Measurements from ENCODE around the gene IGLON5. TPM values are rescaled to one million over a fixed set of nuclear protein-coding genes. Genes with fewer than 3 reads are reported as not detected.

Gene IGLON5
- total RNA-seq, result 10 to 100 TPM; 12.1 to 15.3 TPM
- 100 to 1,000 TPM; 154 to 160 TPM for polyA plus RNA-seq (ENCODE audit: insufficient read length in 2 of 2)
- long read RNA-seq, donor 1, transcript IGLON5-201 (8 exons, 2,606 nt), result major isoform, 25 of 72 reads
- long read RNA-seq, donor 1, partial matches to known transcripts, result 47 of 72 reads
- long read RNA-seq, donor 1, other reads (novel, unspliced or antisense), result 0 of 72 reads
- long read RNA-seq, donor 2, transcript IGLON5-201 (8 exons, 2,606 nt), result major isoform, 12 of 12 reads
- long read RNA-seq, donor 2, partial matches to known transcripts, result 0 of 12 reads
- long read RNA-seq, donor 2, other reads (novel, unspliced or antisense), result 0 of 12 reads
- long read RNA-seq, donor 3, transcript IGLON5-201 (8 exons, 2,606 nt), result major isoform, 13 of 13 reads
- long read RNA-seq, donor 3, partial matches to known transcripts, result 0 of 13 reads
- long read RNA-seq, donor 3, other reads (novel, unspliced or antisense), result 0 of 13 reads
- long read RNA-seq, donor 4, result 0 reads

DNA sequence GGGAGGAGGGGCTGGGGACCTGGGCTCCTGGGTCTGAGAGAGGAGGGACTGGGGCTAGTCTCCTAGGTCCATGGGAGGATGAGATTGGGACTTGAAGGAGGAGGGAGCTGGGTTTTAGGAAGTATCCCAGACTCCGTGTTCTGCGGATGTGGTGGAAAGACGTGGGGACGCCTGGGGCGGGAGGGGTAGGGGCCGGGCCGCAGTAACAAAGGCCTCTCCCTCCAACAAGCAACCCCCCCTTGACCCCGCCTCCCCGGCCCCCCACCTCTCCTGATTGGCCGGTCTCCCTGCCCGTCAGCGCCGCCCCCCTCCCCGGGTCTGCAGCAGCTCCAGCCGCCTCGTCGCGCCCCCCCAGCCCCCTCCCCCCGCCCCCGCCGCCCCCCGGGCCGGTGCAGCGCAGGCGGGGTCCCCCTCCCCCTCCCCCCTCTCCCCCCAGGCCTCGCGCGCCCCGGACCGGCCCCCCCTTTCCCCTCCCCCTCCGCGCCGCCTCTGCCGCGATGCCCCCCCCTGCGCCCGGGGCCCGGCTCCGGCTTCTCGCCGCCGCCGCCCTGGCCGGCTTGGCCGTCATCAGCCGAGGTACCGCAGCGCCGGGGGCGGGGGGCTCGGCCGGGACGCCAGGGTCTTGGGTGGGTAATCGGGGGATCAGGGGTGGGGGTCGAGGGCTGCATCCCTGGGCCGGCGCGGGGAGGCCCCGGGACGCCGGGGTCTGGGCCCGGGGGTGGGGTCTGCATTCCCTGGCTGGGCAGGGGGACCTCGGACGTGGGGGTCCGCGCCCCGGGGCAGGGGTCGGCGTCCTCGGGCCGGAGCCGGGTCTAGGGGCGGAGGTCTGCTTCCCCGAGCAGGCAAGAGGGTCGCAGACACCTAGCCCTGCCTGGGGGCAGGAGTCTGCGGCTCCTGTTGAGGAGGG lies at the start of gene IGLON5:
Gene IGLON5 (plus strand): TSS at position 294 of the 907 bp plus-strand sequence. CDS start 204 bp downstream, at position 498.
- WGBS (ENCODE audit: insufficient coverage), result 1% methylated on average over 41 of the region's 76 CpGs
- Histone ChIP-seq H3K36me3 (ENCODE audit: control insufficient read depth, insufficient read depth, low read length) (peaks cover 3% of the 10 kb centered on the region), H3K27ac (ENCODE audit: low read depth, low read length) (no peak within 1 kb of the TSS), H3K9me3 (ENCODE audit: control insufficient read depth, insufficient read depth, low read length) (no peaks in the 10 kb centered on the region), H3K4me3 (ENCODE audit: low read depth, low read length) (peak within 1 kb of the TSS; percentile 38), H3K27me3 (ENCODE audit: control insufficient read depth, insufficient read depth, low read length) (no peaks in the 10 kb centered on the region), H3K4me1 (ENCODE audit: control insufficient read depth, insufficient read depth, low read length) (peaks cover 12% of the 10 kb centered on the region)
- DNase-seq (ENCODE audit: low read depth in 4 of 6, low spot score in 6 of 6), result peak in 5 of 6 donors; percentile 38 to 95 (median 65)

GRCh38 chr19:51263808-51264207 lies 47.6 kb upstream of the IGLON5 start:
- Histone ChIP-seq H3K9me3 (ENCODE audit: control insufficient read depth, insufficient read depth, low read length) (no peaks in the 10 kb centered on the region), H3K4me1 (ENCODE audit: control insufficient read depth, insufficient read depth, low read length) (no peaks in the 10 kb centered on the region), H3K36me3 (ENCODE audit: control insufficient read depth, insufficient read depth, low read length) (no peaks in the 10 kb centered on the region), H3K27me3 (ENCODE audit: control insufficient read depth, insufficient read depth, low read length) (peaks cover 2% of the 10 kb centered on the region), H3K27ac (ENCODE audit: low read depth, low read length) (no peak overlapping the region), H3K4me3 (ENCODE audit: low read depth, low read length) (no peak overlapping the region)
- no peak for DNase-seq (ENCODE audit: low read depth in 4 of 6, low spot score in 6 of 6)
- 95% methylated on average over 3 of the region's 4 CpGs for WGBS (ENCODE audit: insufficient coverage)

GRCh38 chr19:51271067-51271466 lies 40.4 kb upstream of the IGLON5 start:
- peaks cover 6% of the 10 kb centered on the region for H3K4me1 ChIP-seq (ENCODE audit: control insufficient read depth, insufficient read depth, low read length)
- DNase-seq (ENCODE audit: low read depth in 4 of 6, low spot score in 6 of 6), result peak in 2 of 6 donors; percentile 38 to 66
- 40% methylated on average over 26 of the region's 26 CpGs for WGBS (ENCODE audit: insufficient coverage)
- no peaks in the 10 kb centered on the region for H3K36me3 ChIP-seq (ENCODE audit: control insufficient read depth, insufficient read depth, low read length)
- no peaks in the 10 kb centered on the region for H3K27me3 ChIP-seq (ENCODE audit: control insufficient read depth, insufficient read depth, low read length)
- no peaks in the 10 kb centered on the region for H3K9me3 ChIP-seq (ENCODE audit: control insufficient read depth, insufficient read depth, low read length)
- H3K4me3 ChIP-seq (ENCODE audit: low read depth, low read length), result no peak overlapping the region
- no peak overlapping the region for H3K27ac ChIP-seq (ENCODE audit: low read depth, low read length)

GRCh38 chr19:51272183-51272810 lies 39.1 kb upstream of the IGLON5 start:
- WGBS (ENCODE audit: insufficient coverage), result 40% methylated on average over 5 of the region's 6 CpGs
- peaks cover 6% of the 10 kb centered on the region for H3K4me1 ChIP-seq (ENCODE audit: control insufficient read depth, insufficient read depth, low read length)
- no peak for DNase-seq (ENCODE audit: low read depth in 4 of 6, low spot score in 6 of 6)
- H3K27me3 ChIP-seq (ENCODE audit: control insufficient read depth, insufficient read depth, low read length), result no peaks in the 10 kb centered on the region
- no peaks in the 10 kb centered on the region for H3K9me3 ChIP-seq (ENCODE audit: control insufficient read depth, insufficient read depth, low read length)
- H3K27ac ChIP-seq (ENCODE audit: low read depth, low read length), result no peak overlapping the region
- H3K36me3 ChIP-seq (ENCODE audit: control insufficient read depth, insufficient read depth, low read length), result no peaks in the 10 kb centered on the region
- H3K4me3 ChIP-seq (ENCODE audit: low read depth, low read length), result no peak overlapping the region

- Histone ChIP-seq H3K27ac (ENCODE audit: low read depth, low read length) (no peak overlapping the region), H3K36me3 (ENCODE audit: control insufficient read depth, insufficient read depth, low read length) (no peaks in the 10 kb centered on the region), H3K4me3 (ENCODE audit: low read depth, low read length) (no peak overlapping the region), H3K27me3 (ENCODE audit: control insufficient read depth, insufficient read depth, low read length) (peaks cover 2% of the 10 kb centered on the region), H3K4me1 (ENCODE audit: control insufficient read depth, insufficient read depth, low read length) (peaks cover 6% of the 10 kb centered on the region), H3K9me3 (ENCODE audit: control insufficient read depth, insufficient read depth, low read length) (no peaks in the 10 kb centered on the region)
- DNase-seq (ENCODE audit: low read depth in 4 of 6, low spot score in 6 of 6), result no peak
- WGBS (ENCODE audit: insufficient coverage), result 83% methylated on average over 5 of the region's 8 CpGs
Observed at GRCh38 chr19:51274049-51274770, 37.2 kb upstream of the IGLON5 start.

DNA sequence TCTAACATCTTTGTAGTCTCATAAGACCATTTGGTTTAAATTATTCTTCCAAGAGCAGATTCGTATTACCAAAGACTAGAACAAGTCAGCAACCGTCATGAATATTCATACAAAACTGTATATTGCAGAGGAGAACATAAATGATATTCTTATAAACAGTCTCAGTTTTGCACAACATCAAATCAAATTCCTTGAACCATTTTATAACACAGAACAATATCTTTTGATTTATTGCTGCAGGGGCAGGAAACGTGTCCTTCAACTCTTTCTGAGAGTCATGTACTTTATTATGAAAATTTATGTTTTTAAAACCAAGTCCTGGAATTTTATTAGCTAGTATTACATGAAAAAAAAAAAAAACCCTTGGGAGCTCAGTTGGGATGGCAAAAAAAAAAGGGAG lies 34.3 kb upstream of the IGLON5 start:
- no peak for DNase-seq (ENCODE audit: low read depth in 4 of 6, low spot score in 6 of 6)
- no peaks in the 10 kb centered on the region for H3K9me3 ChIP-seq (ENCODE audit: control insufficient read depth, insufficient read depth, low read length)
- no peak overlapping the region for H3K4me3 ChIP-seq (ENCODE audit: low read depth, low read length)
- H3K27ac ChIP-seq (ENCODE audit: low read depth, low read length), result no peak overlapping the region
- no CpG with 5 or more reads among the region's 3 CpGs for WGBS (ENCODE audit: insufficient coverage)
- no peaks in the 10 kb centered on the region for H3K4me1 ChIP-seq (ENCODE audit: control insufficient read depth, insufficient read depth, low read length)
- no peaks in the 10 kb centered on the region for H3K36me3 ChIP-seq (ENCODE audit: control insufficient read depth, insufficient read depth, low read length)
- H3K27me3 ChIP-seq (ENCODE audit: control insufficient read depth, insufficient read depth, low read length), result peaks cover 4% of the 10 kb centered on the region

- WGBS (ENCODE audit: insufficient coverage), result 89% methylated on average over 4 of the region's 4 CpGs
- peaks cover 4% of the 10 kb centered on the region for H3K27me3 ChIP-seq (ENCODE audit: control insufficient read depth, insufficient read depth, low read length)
- no peaks in the 10 kb centered on the region for H3K36me3 ChIP-seq (ENCODE audit: control insufficient read depth, insufficient read depth, low read length)
- H3K4me3 ChIP-seq (ENCODE audit: low read depth, low read length), result no peak overlapping the region
- no peak for DNase-seq (ENCODE audit: low read depth in 4 of 6, low spot score in 6 of 6)
- H3K27ac ChIP-seq (ENCODE audit: low read depth, low read length), result no peak overlapping the region
- H3K9me3 ChIP-seq (ENCODE audit: control insufficient read depth, insufficient read depth, low read length), result no peaks in the 10 kb centered on the region
- H3K4me1 ChIP-seq (ENCODE audit: control insufficient read depth, insufficient read depth, low read length), result no peaks in the 10 kb centered on the region
Observed at GRCh38 chr19:51282335-51282734, 29.1 kb upstream of the IGLON5 start.

GRCh38 chr19:51285682-51286081 lies 25.8 kb upstream of the IGLON5 start:
- no peak for DNase-seq (ENCODE audit: low read depth in 4 of 6, low spot score in 6 of 6)
- no peaks in the 10 kb centered on the region for H3K27me3 ChIP-seq (ENCODE audit: control insufficient read depth, insufficient read depth, low read length)
- H3K9me3 ChIP-seq (ENCODE audit: control insufficient read depth, insufficient read depth, low read length), result no peaks in the 10 kb centered on the region
- H3K27ac ChIP-seq (ENCODE audit: low read depth, low read length), result no peak overlapping the region
- H3K4me1 ChIP-seq (ENCODE audit: control insufficient read depth, insufficient read depth, low read length), result no peaks in the 10 kb centered on the region
- H3K36me3 ChIP-seq (ENCODE audit: control insufficient read depth, insufficient read depth, low read length), result no peaks in the 10 kb centered on the region
- WGBS (ENCODE audit: insufficient coverage), result no CpG with 5 or more reads among the region's 3 CpGs
- H3K4me3 ChIP-seq (ENCODE audit: low read depth, low read length), result no peak overlapping the region

DNA sequence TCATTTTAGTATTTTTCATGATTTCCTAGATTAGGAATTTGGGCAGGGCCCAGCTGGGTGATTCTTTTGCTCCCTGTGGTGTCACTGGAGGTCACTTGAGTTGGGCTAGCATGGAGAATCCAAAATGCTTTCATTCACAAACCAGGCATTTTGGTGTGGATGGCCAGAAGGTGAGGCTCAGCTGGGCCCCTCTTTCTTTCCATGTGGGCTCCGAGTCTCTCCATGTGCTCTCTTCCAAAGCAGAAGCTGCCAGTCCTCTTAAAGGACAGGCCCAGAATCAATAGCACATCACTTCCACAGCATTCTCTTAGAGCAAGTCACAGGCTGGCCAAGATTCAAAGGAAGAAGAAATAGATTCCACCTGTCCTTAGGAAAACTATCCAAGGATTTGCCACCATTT lies 21.8 kb upstream of the IGLON5 start:
- Histone ChIP-seq H3K9me3 (ENCODE audit: control insufficient read depth, insufficient read depth, low read length) (no peaks in the 10 kb centered on the region), H3K36me3 (ENCODE audit: control insufficient read depth, insufficient read depth, low read length) (no peaks in the 10 kb centered on the region), H3K4me3 (ENCODE audit: low read depth, low read length) (no peak overlapping the region), H3K4me1 (ENCODE audit: control insufficient read depth, insufficient read depth, low read length) (peaks cover 8% of the 10 kb centered on the region), H3K27me3 (ENCODE audit: control insufficient read depth, insufficient read depth, low read length) (no peaks in the 10 kb centered on the region), H3K27ac (ENCODE audit: low read depth, low read length) (no peak overlapping the region)
- WGBS (ENCODE audit: insufficient coverage), result 67% methylated on average over 1 of the region's 1 CpG
- no peak for DNase-seq (ENCODE audit: low read depth in 4 of 6, low spot score in 6 of 6)
